ENCODE results near the gene DCAF15. TPM values are rescaled to one million over a fixed set of nuclear protein-coding genes. Genes with fewer than 3 reads are reported as not detected.

The DCAF15 gene
- polyA plus RNA-seq, 3 donors, result 2.8 to 116 (median 3.4) TPM

GRCh38 chr19:13978351-13979243 lies 26.3 kb downstream of the DCAF15 start:
- peaks cover 42 to 64% of the 10 kb centered on the region in 2 donors for H3K36me3 Mint-ChIP-seq
- H4K20me1 ChIP-seq (ENCODE audit: insufficient read depth, low read length), result no peaks in the 10 kb centered on the region
- H3K27ac Mint-ChIP-seq, result peak overlapping the region; percentile 80 to 91 (median 84)
- peak overlapping the region; percentile 76 to 84 for H3K4me3 Mint-ChIP-seq
- H3K4me1 Mint-ChIP-seq, result peaks cover 36% of the 10 kb centered on the region
- peak; percentile 35 to 62 (median 60) for DNase-seq
- peaks cover 27 to 45% of the 10 kb centered on the region in 2 donors for H3K4me1 ChIP-seq (ENCODE audit: control insufficient read depth in 1 of 2, insufficient read depth in 2 of 2, low read length in 2 of 2)
- H2AFZ ChIP-seq (ENCODE audit: insufficient read depth, low read depth, low read length, poor library complexity, severe bottlenecking), result peak overlapping the region; percentile 78
- H3K79me2 ChIP-seq (ENCODE audit: insufficient read depth, low read length), result no peaks in the 10 kb centered on the region
- TF ChIP-seq CTCF (IDR thresholded peaks at IDR 0.05), result no peak
- peaks cover 21 to 52% of the 10 kb centered on the region in 2 donors for H3K36me3 ChIP-seq (replicated peaks in 1 of 2; ENCODE audit: control insufficient read depth in 1 of 2, insufficient read depth in 2 of 2, low read length in 2 of 2)
- WGBS (ENCODE audit: insufficient coverage), result under 1% methylated on average over 69 of the region's 74 CpGs
- no peaks in the 10 kb centered on the region for H3K27me3 ChIP-seq (ENCODE audit: control insufficient read depth in 2 of 2, insufficient read depth in 2 of 2, low read length in 2 of 2)
- H3K27me3 Mint-ChIP-seq (ENCODE audit: low read depth in 3 of 3), result peaks cover 0 to 2% (median 0%) of the 10 kb centered on the region in 3 donors
- peak overlapping the region; percentile 72 for H3K9ac ChIP-seq (ENCODE audit: insufficient read depth, low read length, poor library complexity, severe bottlenecking)
- H3K4me3 ChIP-seq (replicated peaks in 1 of 3; ENCODE audit: low read depth in 2 of 3, low read length in 3 of 3), result peak overlapping the region; percentile 33 to 78 (median 45)
- H3K9me3 Mint-ChIP-seq, result no peaks in the 10 kb centered on the region
- H3K4me2 ChIP-seq (replicated peaks; ENCODE audit: extremely low read depth, low read length, poor library complexity, severe bottlenecking), result peak overlapping the region; percentile 73
- H3K27ac ChIP-seq (ENCODE audit: low read depth in 1 of 2, low read length in 2 of 2), result peak overlapping the region; percentile 48 to 76
- intact Hi-C loops (cut with micrococcal nuclease), result no loop called here
- no peaks in the 10 kb centered on the region for H3K9me3 ChIP-seq (replicated peaks in 1 of 2; ENCODE audit: control insufficient read depth in 1 of 2, insufficient read depth in 1 of 2, low read length in 2 of 2)

GRCh38 chr19:13979244-13979615 lies 26.9 kb downstream of the DCAF15 start:
- peak in 2 of 3 donors; percentile 34 to 43 for DNase-seq
- Histone ChIP-seq H3K27ac (ENCODE audit: low read depth in 1 of 2, low read length in 2 of 2) (peak overlapping the region; percentile 36 to 76), H4K20me1 (ENCODE audit: insufficient read depth, low read length) (no peaks in the 10 kb centered on the region), H3K4me1 (ENCODE audit: control insufficient read depth in 1 of 2, insufficient read depth in 2 of 2, low read length in 2 of 2) (peaks cover 28 to 46% of the 10 kb centered on the region in 2 donors), H3K79me2 (ENCODE audit: insufficient read depth, low read length) (peaks cover under 1% of the 10 kb centered on the region), H3K4me3 (replicated peaks in 1 of 3; ENCODE audit: low read depth in 2 of 3, low read length in 3 of 3) (peak overlapping the region; percentile 33 to 78 (median 45)), H3K27me3 (ENCODE audit: control insufficient read depth in 2 of 2, insufficient read depth in 2 of 2, low read length in 2 of 2) (no peaks in the 10 kb centered on the region), H2AFZ (ENCODE audit: insufficient read depth, low read depth, low read length, poor library complexity, severe bottlenecking) (peak overlapping the region; percentile 78), H3K9ac (ENCODE audit: insufficient read depth, low read length, poor library complexity, severe bottlenecking) (peak overlapping the region; percentile 72), H3K36me3 (replicated peaks in 1 of 2; ENCODE audit: control insufficient read depth in 1 of 2, insufficient read depth in 2 of 2, low read length in 2 of 2) (peaks cover 17 to 45% of the 10 kb centered on the region in 2 donors), H3K4me2 (replicated peaks; ENCODE audit: extremely low read depth, low read length, poor library complexity, severe bottlenecking) (peak overlapping the region; percentile 73), H3K9me3 (replicated peaks in 1 of 2; ENCODE audit: control insufficient read depth in 1 of 2, insufficient read depth in 1 of 2, low read length in 2 of 2) (no peaks in the 10 kb centered on the region)
- Mint-ChIP-seq H3K27ac (peak overlapping the region in 6 of 7 donors; percentile 53 to 84 (median 72)), H3K4me3 (peak overlapping the region; percentile 76 to 84), H3K4me1 (peaks cover 34% of the 10 kb centered on the region), H3K36me3 (peaks cover 38 to 58% of the 10 kb centered on the region in 2 donors), H3K9me3 (no peaks in the 10 kb centered on the region), H3K27me3 (ENCODE audit: low read depth in 3 of 3) (peaks cover 0 to 3% (median 0%) of the 10 kb centered on the region in 3 donors)
- TF ChIP-seq CTCF (IDR thresholded peaks at IDR 0.05), result no peak
- 6% methylated on average over 12 of the region's 12 CpGs for WGBS (ENCODE audit: insufficient coverage)
- intact Hi-C loops (cut with micrococcal nuclease), result no loop called here
